ENCODE data around the gene SLC19A1. TPM values are rescaled to one million over a fixed set of nuclear protein-coding genes. Genes with fewer than 3 reads are reported as not detected.

Gene SLC19A1
- polyA plus RNA-seq, 4 donors, result 12.6 to 20.8 (median 15.0) TPM

DNA sequence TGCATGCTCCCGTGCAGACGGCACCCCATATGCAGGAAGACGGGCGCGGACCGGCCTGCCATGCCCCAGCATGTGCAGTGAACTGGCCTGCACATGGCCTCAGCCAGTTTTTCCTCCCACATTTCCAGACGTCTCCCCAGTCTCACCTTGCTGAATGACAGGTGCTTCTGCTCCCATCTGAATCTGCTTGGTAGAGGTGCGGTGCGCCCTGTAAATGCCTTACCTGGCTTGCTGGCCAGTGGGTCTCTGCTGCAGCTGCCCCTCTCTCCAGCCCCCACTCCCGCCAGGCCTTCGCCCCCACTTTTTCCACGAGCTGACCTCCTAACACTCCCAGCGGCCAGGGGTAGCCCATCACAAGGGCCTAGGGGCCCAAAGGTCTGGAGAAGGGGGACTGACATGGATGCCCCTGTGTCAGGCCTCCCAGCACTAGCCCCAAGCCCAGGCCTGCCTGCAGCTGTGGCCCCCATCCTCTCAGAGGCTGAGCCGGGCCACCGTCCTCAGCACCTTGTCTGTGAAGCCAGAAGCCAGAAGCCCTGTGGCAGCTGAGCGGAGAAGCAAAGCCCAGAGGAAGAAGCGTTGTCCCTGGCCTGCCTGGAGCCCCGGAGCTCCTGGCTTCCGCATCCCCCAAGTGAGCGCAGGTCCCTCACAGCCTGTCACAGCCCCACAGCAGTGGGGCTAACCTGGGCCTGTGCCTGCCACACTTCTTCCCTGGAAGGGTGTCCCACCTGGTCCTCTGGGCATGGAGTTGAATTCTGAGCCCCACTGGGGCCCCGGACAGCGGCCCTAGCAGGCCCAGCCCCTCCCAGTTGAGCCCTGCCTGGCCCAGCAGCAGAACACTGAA, 3.7 kb upstream of the SLC19A1 start:
- H3K36me3 ChIP-seq (ENCODE audit: control insufficient read depth in 3 of 3, insufficient read depth in 2 of 3, low read depth in 1 of 3, low read length in 3 of 3), result no peaks in the 10 kb centered on the region
- FAIRE-seq (no peak), DNase-seq (no peak)
- H3K4me1 ChIP-seq (ENCODE audit: control insufficient read depth in 3 of 3, insufficient read depth in 2 of 3, low read depth in 1 of 3, low read length in 2 of 3), result peaks cover 2 to 30% (median 4%) of the 10 kb centered on the region in 3 donors
- H3K27ac ChIP-seq (ENCODE audit: low read depth in 1 of 3, low read length in 2 of 3), result no peak overlapping the region
- H3K27me3 ChIP-seq (ENCODE audit: control insufficient read depth in 3 of 3, insufficient read depth in 3 of 3, low read length in 3 of 3), result no peaks in the 10 kb centered on the region
- 90 to 91% (median 91%) methylated on average over 22 of the region's 22 CpGs for WGBS, 3 donors
- H3K9me3 ChIP-seq (ENCODE audit: control insufficient read depth in 2 of 2, insufficient read depth in 1 of 2, low read depth in 1 of 2, low read length in 1 of 2), result no peaks in the 10 kb centered on the region
- H3K4me3 ChIP-seq (ENCODE audit: low read depth in 1 of 3, low read length in 3 of 3), result no peak overlapping the region

DNA sequence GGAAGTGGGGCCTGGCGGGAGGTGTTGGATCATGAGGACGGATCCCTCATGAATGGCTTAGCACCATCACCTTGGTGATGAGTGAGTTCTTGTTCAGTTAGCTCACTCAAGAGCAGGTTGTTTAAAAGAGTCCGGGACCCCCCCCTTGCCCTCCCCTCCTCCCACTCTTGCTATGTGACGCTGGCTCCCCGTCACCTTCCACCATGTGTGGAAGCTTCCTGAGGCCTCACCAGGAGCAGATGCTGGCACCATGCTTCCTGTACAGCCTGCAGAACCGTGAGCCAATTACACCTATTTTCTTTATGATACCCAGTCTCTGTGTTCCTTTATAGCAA, 3.0 kb upstream of the SLC19A1 start:
- FAIRE-seq, result no peak
- peaks cover 0 to 5% (median 0%) of the 10 kb centered on the region in 3 donors for H3K36me3 ChIP-seq (ENCODE audit: control insufficient read depth in 3 of 3, insufficient read depth in 2 of 3, low read depth in 1 of 3, low read length in 3 of 3)
- no peaks in the 10 kb centered on the region for H3K9me3 ChIP-seq (ENCODE audit: control insufficient read depth in 2 of 2, insufficient read depth in 1 of 2, low read depth in 1 of 2, low read length in 1 of 2)
- H3K4me1 ChIP-seq (ENCODE audit: control insufficient read depth in 3 of 3, insufficient read depth in 2 of 3, low read depth in 1 of 3, low read length in 2 of 3), result peaks cover under 1 to 33% (median 2%) of the 10 kb centered on the region in 3 donors
- H3K4me3 ChIP-seq (ENCODE audit: low read depth in 1 of 3, low read length in 3 of 3), result no peak overlapping the region
- no peak for DNase-seq
- no peak overlapping the region for H3K27ac ChIP-seq (ENCODE audit: low read depth in 1 of 3, low read length in 2 of 3)
- no peaks in the 10 kb centered on the region for H3K27me3 ChIP-seq (ENCODE audit: control insufficient read depth in 3 of 3, insufficient read depth in 3 of 3, low read length in 3 of 3)
- WGBS, 3 donors, result 92 to 97% (median 93%) methylated on average over 6 of the region's 6 CpGs

DNA sequence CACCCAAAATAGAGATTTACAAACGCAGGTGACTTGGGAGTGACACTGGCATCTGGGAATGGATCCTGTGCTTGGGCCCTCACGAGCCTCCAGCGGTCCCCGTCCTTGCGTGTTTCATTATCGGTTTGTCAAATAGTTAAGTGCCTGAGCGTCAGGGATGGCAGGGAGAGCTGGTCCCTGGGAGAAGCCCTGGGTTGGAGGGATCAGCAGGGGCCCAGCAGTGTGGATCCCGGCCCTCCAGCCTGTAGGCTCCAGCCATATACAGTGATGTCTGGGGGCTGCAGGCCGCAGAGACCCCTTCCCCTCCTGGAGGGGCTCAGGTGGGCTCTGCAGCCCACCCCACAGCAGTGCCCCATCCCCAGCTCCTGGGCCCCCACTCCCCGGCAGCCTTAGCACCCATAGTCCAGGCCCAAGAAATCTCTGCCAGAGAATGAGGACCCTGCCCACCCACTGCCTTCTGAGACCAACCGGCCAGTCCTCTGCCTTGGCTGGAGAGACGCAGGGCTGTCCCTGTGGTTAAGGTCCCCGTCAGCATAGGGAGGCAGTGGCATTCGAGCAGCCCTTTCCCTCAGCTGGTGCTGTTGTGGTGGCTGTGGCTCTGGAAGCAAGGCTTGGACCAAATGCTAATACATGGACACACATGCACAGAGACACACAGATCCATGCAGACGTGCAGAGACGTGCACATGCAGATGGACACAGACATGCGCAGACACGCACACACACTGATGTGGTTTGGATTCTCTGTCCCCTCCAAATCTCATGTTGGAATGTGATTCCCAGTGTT, 2.4 kb upstream of the SLC19A1 start:
- Histone ChIP-seq H3K9me3 (ENCODE audit: control insufficient read depth in 2 of 2, insufficient read depth in 1 of 2, low read depth in 1 of 2, low read length in 1 of 2) (no peaks in the 10 kb centered on the region), H3K27ac (ENCODE audit: low read depth in 1 of 3, low read length in 2 of 3) (no peak overlapping the region), H3K27me3 (ENCODE audit: control insufficient read depth in 3 of 3, insufficient read depth in 3 of 3, low read length in 3 of 3) (no peaks in the 10 kb centered on the region), H3K4me1 (ENCODE audit: control insufficient read depth in 3 of 3, insufficient read depth in 2 of 3, low read depth in 1 of 3, low read length in 2 of 3) (peaks cover 0 to 28% (median 2%) of the 10 kb centered on the region in 3 donors), H3K4me3 (ENCODE audit: low read depth in 1 of 3, low read length in 3 of 3) (no peak overlapping the region), H3K36me3 (ENCODE audit: control insufficient read depth in 3 of 3, insufficient read depth in 2 of 3, low read depth in 1 of 3, low read length in 3 of 3) (peaks cover 0 to 9% (median 0%) of the 10 kb centered on the region in 3 donors)
- DNase-seq (no peak), FAIRE-seq (no peak)
- 91 to 94% (median 92%) methylated on average over 18 of the region's 18 CpGs for WGBS, 3 donors

DNA sequence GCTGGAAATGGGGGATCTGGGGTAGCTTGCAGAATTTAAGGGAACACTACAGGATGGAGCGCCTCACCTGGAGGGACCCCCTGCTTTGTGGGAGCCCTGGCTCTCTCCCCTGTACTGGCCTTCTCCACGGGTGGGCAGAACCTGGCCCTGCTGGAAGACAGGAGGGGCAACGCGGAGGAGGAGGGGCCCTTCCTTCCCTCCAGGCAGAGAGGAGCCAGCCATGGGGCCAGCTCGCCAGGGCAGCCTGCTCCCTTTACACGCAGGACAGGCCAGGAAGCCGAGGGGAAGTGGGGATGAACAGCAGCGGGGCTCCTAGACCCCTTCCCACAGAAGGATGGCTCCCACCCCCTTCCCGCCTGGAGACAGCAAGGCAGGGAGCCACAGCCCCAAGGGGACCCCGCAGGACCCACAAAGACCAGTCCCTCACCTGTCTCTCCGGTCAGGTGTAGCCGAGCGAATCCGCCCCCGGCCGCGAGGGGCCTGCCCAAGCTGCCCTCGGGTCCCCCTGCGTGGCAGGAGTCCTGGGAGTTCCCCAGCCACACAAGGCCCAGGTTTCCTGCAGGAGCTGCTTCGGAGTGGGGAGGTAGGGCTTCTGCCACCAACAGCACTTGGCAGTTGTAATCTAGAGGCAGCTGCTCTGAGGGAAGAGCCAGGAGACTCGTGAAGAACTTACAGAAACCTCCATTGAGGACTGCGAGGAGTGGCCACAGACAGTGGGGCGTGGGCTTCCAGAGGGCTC, 1.6 kb upstream of the SLC19A1 start:
- 71 to 81% (median 81%) methylated on average over 20 to 23 of the region's 23 CpGs for WGBS, 3 donors
- no peaks in the 10 kb centered on the region for H3K9me3 ChIP-seq (ENCODE audit: control insufficient read depth in 2 of 2, insufficient read depth in 1 of 2, low read depth in 1 of 2, low read length in 1 of 2)
- H3K27ac ChIP-seq (ENCODE audit: low read depth in 1 of 3, low read length in 2 of 3), result no peak overlapping the region
- no peak overlapping the region for H3K4me3 ChIP-seq (ENCODE audit: low read depth in 1 of 3, low read length in 3 of 3)
- FAIRE-seq (no peak), DNase-seq (no peak)
- H3K4me1 ChIP-seq (ENCODE audit: control insufficient read depth in 3 of 3, insufficient read depth in 2 of 3, low read depth in 1 of 3, low read length in 2 of 3), result peaks cover 0 to 32% (median 2%) of the 10 kb centered on the region in 3 donors
- H3K36me3 ChIP-seq (ENCODE audit: control insufficient read depth in 3 of 3, insufficient read depth in 2 of 3, low read depth in 1 of 3, low read length in 3 of 3), result peaks cover 0 to 13% (median 0%) of the 10 kb centered on the region in 3 donors
- no peaks in the 10 kb centered on the region for H3K27me3 ChIP-seq (ENCODE audit: control insufficient read depth in 3 of 3, insufficient read depth in 3 of 3, low read length in 3 of 3)

DNA sequence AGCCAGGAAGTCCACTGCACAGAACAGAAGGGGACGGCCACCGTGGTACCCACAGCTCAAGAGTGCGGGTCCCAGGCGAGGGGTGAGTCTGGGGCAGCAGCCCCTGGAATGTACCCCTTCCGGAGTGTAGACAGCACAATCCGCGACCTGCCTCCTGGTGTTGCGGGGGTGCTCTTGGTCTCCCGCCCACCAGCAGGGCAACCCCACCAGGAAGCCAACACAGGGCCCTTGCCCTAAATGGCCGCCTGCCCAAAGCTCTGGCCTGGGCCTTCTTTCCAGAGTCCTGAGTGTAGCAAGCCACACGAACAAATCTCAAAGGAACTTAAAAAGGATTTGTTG, 1.1 kb upstream of the SLC19A1 start:
- DNase-seq (no peak), FAIRE-seq (no peak)
- H3K27ac ChIP-seq (ENCODE audit: low read depth in 1 of 3, low read length in 2 of 3), result no peak overlapping the region
- peaks cover 0 to 17% (median 0%) of the 10 kb centered on the region in 3 donors for H3K36me3 ChIP-seq (ENCODE audit: control insufficient read depth in 3 of 3, insufficient read depth in 2 of 3, low read depth in 1 of 3, low read length in 3 of 3)
- no peak overlapping the region for H3K4me3 ChIP-seq (ENCODE audit: low read depth in 1 of 3, low read length in 3 of 3)
- 82 to 88% (median 84%) methylated on average over 11 of the region's 11 CpGs for WGBS, 3 donors
- peaks cover 0 to 33% (median 2%) of the 10 kb centered on the region in 3 donors for H3K4me1 ChIP-seq (ENCODE audit: control insufficient read depth in 3 of 3, insufficient read depth in 2 of 3, low read depth in 1 of 3, low read length in 2 of 3)
- H3K9me3 ChIP-seq (ENCODE audit: control insufficient read depth in 2 of 2, insufficient read depth in 1 of 2, low read depth in 1 of 2, low read length in 1 of 2), result peaks cover 0 to 4% of the 10 kb centered on the region in 2 donors
- no peaks in the 10 kb centered on the region for H3K27me3 ChIP-seq (ENCODE audit: control insufficient read depth in 3 of 3, insufficient read depth in 3 of 3, low read length in 3 of 3)

DNA sequence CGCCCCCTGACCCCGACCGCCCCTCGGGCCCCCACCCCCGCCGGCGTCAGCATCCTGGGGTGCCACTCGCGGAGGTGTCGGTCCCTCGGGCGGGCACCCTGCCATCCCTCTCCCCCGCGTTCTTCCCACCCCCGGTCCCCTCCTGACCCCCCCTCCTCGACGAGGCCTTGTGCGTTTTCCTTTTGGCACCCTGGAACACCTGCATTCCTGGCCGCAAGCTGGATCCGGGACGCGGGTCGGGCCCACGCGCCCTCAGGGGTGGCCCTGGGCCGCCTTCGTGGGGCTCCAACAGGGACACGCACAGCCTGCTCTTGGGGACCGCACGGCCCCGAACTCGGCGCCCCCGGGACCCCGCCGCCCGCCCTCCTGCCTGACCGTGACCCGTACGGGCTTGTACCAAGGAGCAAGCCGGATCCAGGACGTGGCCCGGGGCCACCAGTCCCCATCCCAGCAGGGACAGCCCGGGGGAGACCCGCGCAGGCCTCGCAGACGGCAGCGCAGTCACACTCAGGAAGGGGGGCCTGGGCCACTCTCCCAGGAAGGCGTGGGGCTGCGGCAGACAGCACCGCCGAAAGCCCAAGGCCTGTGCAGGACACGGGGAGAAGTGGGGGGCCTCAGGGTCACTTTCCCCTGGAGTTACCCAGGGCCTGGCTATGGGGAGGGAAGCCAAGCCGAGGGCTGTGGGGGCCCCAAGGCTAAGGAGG, 579 bp upstream of the SLC19A1 start:
- FAIRE-seq, result no peak

DNA sequence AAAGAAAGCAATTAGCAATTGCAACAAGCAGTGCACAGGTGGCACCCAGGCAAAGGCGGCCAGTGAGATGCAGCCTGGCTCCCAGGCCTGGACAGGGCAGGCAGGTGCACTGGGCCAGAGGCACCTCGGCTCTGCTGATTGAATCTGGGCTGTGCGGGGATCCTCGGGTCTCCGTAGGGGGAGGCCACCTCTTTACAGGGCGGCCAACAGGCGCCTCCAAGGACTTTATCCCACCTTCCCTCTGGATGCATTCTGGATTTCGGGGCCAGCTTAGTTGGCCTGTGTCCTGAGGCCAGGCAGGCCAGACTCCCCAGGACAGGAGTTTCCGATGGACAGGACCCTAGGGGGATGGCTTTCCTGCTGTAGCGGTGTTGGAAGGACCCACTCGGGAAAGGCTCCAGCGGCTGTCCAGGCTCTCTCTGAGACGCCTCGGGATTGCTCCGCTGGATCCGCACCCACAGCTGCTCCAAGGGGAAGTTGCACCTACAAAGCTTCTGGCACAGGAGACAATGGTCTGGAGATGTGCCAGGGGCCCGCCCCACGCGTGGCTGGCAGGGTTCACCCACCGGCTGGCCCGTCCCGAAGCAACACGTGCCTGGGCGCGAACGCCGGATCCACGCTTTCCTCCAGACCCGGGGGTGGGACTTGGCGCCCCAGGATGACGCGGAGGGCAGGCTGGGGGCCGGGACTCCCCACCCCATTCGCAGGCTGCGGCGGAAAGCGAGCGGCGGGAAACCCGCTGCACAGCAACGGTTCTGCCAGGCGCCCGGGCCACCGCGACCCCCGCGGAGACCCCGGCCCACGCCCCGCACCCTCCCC, 810 bp downstream of the SLC19A1 start:
- Histone ChIP-seq H3K9me3 (ENCODE audit: control insufficient read depth in 2 of 2, insufficient read depth in 1 of 2, low read depth in 1 of 2, low read length in 1 of 2) (peaks cover 0 to 7% of the 10 kb centered on the region in 2 donors), H3K4me3 (ENCODE audit: low read depth in 1 of 3, low read length in 3 of 3) (peak overlapping the region; percentile 47 to 74 (median 49)), H3K4me1 (ENCODE audit: control insufficient read depth in 3 of 3, insufficient read depth in 2 of 3, low read depth in 1 of 3, low read length in 2 of 3) (peaks cover 0 to 40% (median 2%) of the 10 kb centered on the region in 3 donors), H3K27ac (ENCODE audit: low read depth in 1 of 3, low read length in 2 of 3) (peak overlapping the region; percentile 42 to 75 (median 64)), H3K27me3 (ENCODE audit: control insufficient read depth in 3 of 3, insufficient read depth in 3 of 3, low read length in 3 of 3) (no peaks in the 10 kb centered on the region), H3K36me3 (ENCODE audit: control insufficient read depth in 3 of 3, insufficient read depth in 2 of 3, low read depth in 1 of 3, low read length in 3 of 3) (peaks cover 0 to 33% (median 0%) of the 10 kb centered on the region in 3 donors)
- FAIRE-seq (no peak), DNase-seq (peak; percentile 70 to 79)
- WGBS, 3 donors, result 11 to 14% (median 13%) methylated on average over 30 to 50 of the region's 50 CpGs

More for the DNA sequence above, 579 bp upstream of the SLC19A1 start:
- Histone ChIP-seq H3K36me3 (ENCODE audit: control insufficient read depth in 3 of 3, insufficient read depth in 2 of 3, low read depth in 1 of 3, low read length in 3 of 3) (peaks cover 0 to 23% (median 0%) of the 10 kb centered on the region in 3 donors), H3K9me3 (ENCODE audit: control insufficient read depth in 2 of 2, insufficient read depth in 1 of 2, low read depth in 1 of 2, low read length in 1 of 2) (peaks cover 0 to 7% of the 10 kb centered on the region in 2 donors), H3K4me1 (ENCODE audit: control insufficient read depth in 3 of 3, insufficient read depth in 2 of 3, low read depth in 1 of 3, low read length in 2 of 3) (peaks cover 0 to 38% (median 2%) of the 10 kb centered on the region in 3 donors), H3K27me3 (ENCODE audit: control insufficient read depth in 3 of 3, insufficient read depth in 3 of 3, low read length in 3 of 3) (no peaks in the 10 kb centered on the region), H3K4me3 (ENCODE audit: low read depth in 1 of 3, low read length in 3 of 3) (peak overlapping the region; percentile 30 to 74 (median 49)), H3K27ac (ENCODE audit: low read depth in 1 of 3, low read length in 2 of 3) (peak overlapping the region in 1 of 3 donors; percentile 47)
- WGBS, 3 donors, result 17 to 28% (median 24%) methylated on average over 39 to 55 of the region's 55 CpGs
- no peak for DNase-seq
